Panc1 (cell line): Measurements from ENCODE around the gene NCOA3. TPM values are rescaled to one million over a fixed set of nuclear protein-coding genes. Genes with fewer than 3 reads are reported as not detected.

Source experiments
- ATAC-seq: fragments of 200-7000 bp; cut with Tn5 transposase; 2 replicates; pipeline ENCODE4 v1.9.1; 2020; ENCODE audit warnings: mild to moderate bottlenecking, moderate library complexity
- BruUV-seq: library from RNA; stranded (reverse); fragments of 400-500 nt; replicated peaks from 2 replicates; lab custom pipeline; 2021; lab: Mats Ljungman, UMichigan
- CTCF ChIA-PET: fragments of 300-600 bp; sonication (Branson Sonifier 250); formaldehyde crosslinking; loops from one replicate; lab custom pipeline; 2022; ENCODE audit warnings: antibody characterized with exemption; lab: Charles Lee
- POLR2A ChIA-PET: fragments of 300-600 bp; sonication (Branson Sonifier 250); formaldehyde crosslinking; loops from one replicate; lab custom pipeline; 2022; ENCODE audit warnings: antibody characterized with exemption; lab: Charles Lee
- DNase-seq: peaks from one replicate; pipeline ENCODE4 v3.0.0-alpha.2; 2010; ENCODE audit warnings: low read depth, low spot score
- H3K27ac ChIP-seq: 2 replicates; pipeline ENCODE4 v1.5.1; 2011; ENCODE audit warnings: mild to moderate bottlenecking, low read length, inconsistent platforms
- H3K27me3 ChIP-seq: fragments of 200-500 bp; sonication (Bioruptor generic); 2 replicates; pipeline ENCODE4 v1.6.0; 2014; ENCODE audit warnings: low read length, inconsistent platforms; ENCODE audit not compliant: control insufficient read depth, insufficient read depth
- H3K36me3 ChIP-seq: fragments of 200-500 bp; sonication (Bioruptor generic); 2 replicates; pipeline ENCODE4 v1.5.1; 2014; ENCODE audit warnings: inconsistent platforms, mild to moderate bottlenecking, low read length, moderate library complexity; ENCODE audit not compliant: control insufficient read depth, insufficient read depth
- H3K4me1 ChIP-seq: 2 replicates; pipeline ENCODE4 v1.5.1; 2011; ENCODE audit warnings: inconsistent platforms, mild to moderate bottlenecking, low read length, moderate library complexity; ENCODE audit not compliant: control insufficient read depth, insufficient read depth
- H3K4me3 ChIP-seq, 2 experiments: 2 replicates each; pipeline ENCODE4 v1.5.1; 2011 to 2012; ENCODE audit warnings: low read depth in 2 of 2, low read length in 2 of 2, mild to moderate bottlenecking in 2 of 2, inconsistent platforms in 1 of 2, moderate library complexity in 1 of 2
- H3K9me3 ChIP-seq: fragments of 200-500 bp; sonication (Bioruptor generic); 2 replicates; pipeline ENCODE4 v1.5.1; 2014; ENCODE audit warnings: low read depth, mild to moderate bottlenecking, inconsistent platforms, low read length, moderate library complexity; ENCODE audit not compliant: control insufficient read depth, insufficient read depth
- CTCF ChIP-seq: fragments of 450-650 bp; IDR thresholded peaks from 2 replicates; pipeline ENCODE4 v1.5.1; 2017; ENCODE audit warnings: mild to moderate bottlenecking
- POLR2AphosphoS5 ChIP-seq: IDR thresholded peaks from 2 replicates; pipeline ENCODE4 v1.6.1; 2012; ENCODE audit warnings: mild to moderate bottlenecking, low read depth, low read length, moderate library complexity
- REST ChIP-seq, 2 experiments: IDR thresholded peaks; 2 replicates each; pipeline ENCODE4 v1.6.1; 2011 to 2012; ENCODE audit warnings: low read depth in 2 of 2, control low read depth in 1 of 2, low read length in 1 of 2, mild to moderate bottlenecking in 1 of 2, moderate library complexity in 1 of 2; ENCODE audit not compliant: insufficient read depth in 1 of 2
- SIN3A ChIP-seq: IDR thresholded peaks from 2 replicates; pipeline ENCODE4 v1.6.1; 2012; ENCODE audit warnings: low read depth, mild to moderate bottlenecking, low read length, moderate library complexity, borderline replicate concordance; ENCODE audit not compliant: insufficient read depth
- TCF7L2 ChIP-seq: IDR thresholded peaks from 2 replicates; pipeline ENCODE4 v1.6.1; 2011; ENCODE audit warnings: mild to moderate bottlenecking, low read depth, low read length, inconsistent platforms
- in situ Hi-C: cut with HindIII; loops from 2 replicates; pipeline ENCODE4 v1.10.0; 2016; ENCODE audit warnings: low sequenced_read_pairs, low pct_unique_long_range_greater_than_20kb
- intact Hi-C: fragments of 100-400 bp; cut with micrococcal nuclease; formaldehyde crosslinking; loops from one replicate; pipeline ENCODE4 v1.10.0; 2022; ENCODE audit not compliant: unreplicated experiment
- total RNA-seq: library from RNA; stranded (reverse); gene quantifications from one replicate; pipeline ENCODE4 v1.2.1, GENCODE V29; 2021; ENCODE audit not compliant: unreplicated experiment

The NCOA3 gene
- total RNA-seq, 1 experiment from 2014 or later = 47.7 TPM

GRCh38 chr20:47596003-47596571 is 94.4 kb downstream of the NCOA3 start:
- no peaks in the 10 kb centered on the region for H3K27me3 ChIP-seq
- H3K4me1 ChIP-seq = no peaks in the 10 kb centered on the region
- BruUV-seq = no TSS peak
- in situ Hi-C loops (no loop called here), intact Hi-C loops (no loop called here)
- no peak for DNase-seq
- CTCF ChIA-PET = no interaction called here
- H3K9me3 ChIP-seq = no peaks in the 10 kb centered on the region
- TF ChIP-seq REST (IDR thresholded peaks at IDR 0.05; ENCODE audit: insufficient read depth in 1 of 2, low read depth in 2 of 2, low read length in 1 of 2) (no peak), TCF7L2 (no peak), CTCF (no peak), SIN3A (no peak), POLR2AphosphoS5 (no peak)
- POLR2A ChIA-PET = interaction anchor here (0.6 to 0.7 kb wide), 2 partner anchors 1032 to 1330 kb away, joined by 4 read pairs; no protein-coding TSS in a partner anchor
- no peak overlapping the region for H3K27ac ChIP-seq
- H3K36me3 ChIP-seq = no peaks in the 10 kb centered on the region
- no peak overlapping the region for H3K4me3 ChIP-seq
- no peak for ATAC-seq

- no peak for DNase-seq
- no peak for TF ChIP-seq SIN3A
- TF ChIP-seq TCF7L2 = no peak
- TF ChIP-seq POLR2AphosphoS5 = no peak
- no peak for TF ChIP-seq REST (IDR thresholded peaks at IDR 0.05; ENCODE audit: insufficient read depth in 1 of 2, low read depth in 2 of 2, low read length in 1 of 2)
- no peak for TF ChIP-seq CTCF
- BruUV-seq = no TSS peak
Observed at GRCh38 chr20:47597090-47597489, 95.4 kb downstream of the NCOA3 start.

More at GRCh38 chr20:47597090-47597489, 95.4 kb downstream of the NCOA3 start:
- no peaks in the 10 kb centered on the region for H3K9me3 ChIP-seq
- ChIA-PET CTCF (no interaction called here), POLR2A (no interaction called here)
- H3K36me3 ChIP-seq = no peaks in the 10 kb centered on the region
- no peak overlapping the region for H3K4me3 ChIP-seq
- H3K4me1 ChIP-seq = no peaks in the 10 kb centered on the region
- no peak overlapping the region for H3K27ac ChIP-seq
- ATAC-seq = no peak
- H3K27me3 ChIP-seq = no peaks in the 10 kb centered on the region
- intact Hi-C loops = no loop called here
- in situ Hi-C loops = no loop called here
